GM21528 (cell line): ENCODE measurements around the gene SLC38A10.

ENCODE experiments used
- ATAC-seq: cut with Tn5 transposase; IDR thresholded peaks from one replicate; pipeline ENCODE4 v1.9.1; 2021; ENCODE audit warnings: mild to moderate bottlenecking, moderate library complexity; ENCODE audit not compliant: unreplicated experiment, low FRiP score

SLC38A10 gene

GRCh38 chr17:81260171-81260570 is 34.9 kb downstream of the SLC38A10 start:
- no peak for ATAC-seq

DNA sequence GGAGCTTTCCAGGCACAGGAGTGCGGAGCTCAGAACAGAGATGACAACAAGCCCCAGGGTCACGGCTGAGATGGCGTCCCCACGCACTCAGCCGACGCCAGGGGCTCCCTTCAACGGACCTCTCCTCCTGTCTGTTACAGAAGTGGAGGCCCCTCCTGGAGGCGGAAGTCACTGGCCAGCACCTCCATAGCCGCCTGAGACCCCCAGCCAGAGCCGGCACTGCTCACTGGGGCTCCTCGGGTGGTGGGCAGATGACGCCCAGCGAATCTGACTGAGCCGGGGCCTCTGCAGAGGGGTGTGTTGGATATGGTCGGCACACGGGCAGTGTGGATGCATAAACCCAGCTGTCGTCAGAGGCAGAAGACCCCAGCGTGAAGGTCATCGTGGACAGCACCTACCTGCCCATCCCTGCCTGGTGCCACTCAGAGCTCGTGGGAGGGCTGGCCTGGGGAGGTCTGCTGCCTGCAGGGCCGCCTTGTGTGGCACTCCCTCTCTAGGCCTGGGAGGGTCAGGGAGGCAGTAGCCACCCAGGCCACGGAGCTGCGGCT is 36.0 kb downstream of the SLC38A10 start:
- ATAC-seq: no peak

DNA sequence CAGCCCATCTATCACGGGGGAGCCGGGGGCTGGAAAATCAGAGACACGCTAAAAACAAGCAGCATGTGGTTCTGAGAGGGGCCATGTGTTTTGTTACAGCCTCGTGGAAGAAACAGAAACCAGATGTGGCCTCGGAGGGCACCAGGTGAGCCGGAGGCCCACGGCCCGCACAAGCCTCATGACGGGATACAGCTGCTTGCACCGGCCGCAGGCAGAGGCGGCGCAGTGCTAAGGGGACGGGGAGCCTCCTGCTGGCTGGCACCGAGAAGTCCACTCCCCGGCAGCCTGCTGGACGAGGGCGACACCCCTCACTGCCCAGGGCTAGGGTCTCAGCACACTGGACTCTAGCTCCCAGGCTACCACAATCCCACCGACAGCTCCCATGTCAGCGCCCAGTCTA is 36.8 kb downstream of the SLC38A10 start:
- ATAC-seq: no peak

DNA sequence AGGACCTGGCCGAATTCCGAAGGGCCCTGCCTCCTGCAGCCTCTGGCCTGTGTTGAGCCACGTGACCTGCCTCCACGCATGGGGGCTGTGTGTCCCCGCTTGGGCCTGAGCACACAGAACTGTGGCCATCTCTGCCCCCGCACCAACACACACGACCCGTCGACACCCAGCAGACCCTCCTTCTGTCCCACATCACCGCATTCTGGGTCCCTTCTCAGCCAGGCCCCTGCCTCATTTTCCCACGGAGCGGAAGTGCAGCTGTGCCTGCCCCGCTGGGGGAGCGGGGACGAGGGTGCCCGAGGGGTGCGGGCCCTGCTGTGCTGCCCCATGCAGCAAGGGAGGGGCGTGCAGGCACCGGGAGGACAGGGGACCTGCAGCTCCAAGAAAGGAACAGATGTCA is 37.6 kb downstream of the SLC38A10 start:
- ATAC-seq: no peak

GRCh38 chr17:81256616-81257015 is 38.5 kb downstream of the SLC38A10 start:
- no peak for ATAC-seq

- ATAC-seq: no peak
Measured at GRCh38 chr17:81254955-81255717, 40.0 kb downstream of the SLC38A10 start.

DNA sequence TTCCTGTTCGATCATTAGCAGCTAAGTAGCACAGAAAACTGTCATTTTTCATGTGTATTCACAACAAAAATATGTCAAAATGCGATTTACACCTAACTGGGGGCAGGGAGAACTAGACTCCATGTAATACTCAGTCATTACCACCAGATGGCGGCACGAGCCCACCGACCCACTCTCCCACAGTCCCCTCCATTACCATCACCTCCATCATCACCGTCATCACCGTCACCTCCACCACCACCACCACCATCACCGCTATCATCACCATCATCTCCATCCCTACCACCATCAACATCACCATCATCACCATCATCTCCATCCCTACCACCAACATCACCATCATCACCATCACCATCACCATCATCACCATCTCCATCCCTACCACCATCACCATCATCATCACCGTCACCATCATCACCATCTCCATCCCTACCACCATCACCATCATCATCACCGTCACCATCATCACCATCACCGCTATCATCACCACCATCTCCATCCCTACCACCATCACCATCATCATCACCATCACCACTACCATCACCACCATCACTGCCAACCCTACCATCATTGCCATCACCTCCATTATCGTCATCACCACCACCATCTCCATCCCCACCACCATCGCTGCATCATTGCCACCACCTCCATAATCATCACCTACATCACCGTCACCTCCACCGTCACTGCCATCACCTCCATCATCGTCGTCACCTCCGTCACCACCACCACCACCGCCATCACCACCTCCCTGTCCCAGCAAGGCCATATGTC is 41.6 kb downstream of the SLC38A10 start:
- ATAC-seq: no peak

DNA sequence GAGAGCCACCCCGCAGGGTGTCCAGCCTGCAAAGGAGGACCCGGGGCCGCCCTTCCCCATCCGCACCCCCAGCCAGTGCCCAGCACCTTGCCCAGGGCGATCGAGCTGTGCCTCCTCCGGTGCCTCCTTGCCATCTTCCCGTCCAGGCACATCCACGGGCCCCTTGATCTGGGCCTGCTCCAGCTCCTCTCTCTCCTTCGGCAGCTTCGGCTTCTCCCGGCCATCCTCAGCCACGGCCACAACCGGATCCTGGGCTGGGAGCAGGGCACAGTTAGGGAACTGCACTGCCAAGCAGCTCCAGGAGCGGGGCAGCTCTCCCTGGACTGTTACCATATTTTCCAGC is 42.1 kb downstream of the SLC38A10 start:
- no peak for ATAC-seq

GRCh38 chr17:81252326-81252986 is 42.7 kb downstream of the SLC38A10 start:
- no peak for ATAC-seq

- no peak for ATAC-seq
Measured at GRCh38 chr17:81251709-81252301, 43.3 kb downstream of the SLC38A10 start.

GRCh38 chr17:81251094-81251708 is 43.9 kb downstream of the SLC38A10 start:
- ATAC-seq: no peak

DNA sequence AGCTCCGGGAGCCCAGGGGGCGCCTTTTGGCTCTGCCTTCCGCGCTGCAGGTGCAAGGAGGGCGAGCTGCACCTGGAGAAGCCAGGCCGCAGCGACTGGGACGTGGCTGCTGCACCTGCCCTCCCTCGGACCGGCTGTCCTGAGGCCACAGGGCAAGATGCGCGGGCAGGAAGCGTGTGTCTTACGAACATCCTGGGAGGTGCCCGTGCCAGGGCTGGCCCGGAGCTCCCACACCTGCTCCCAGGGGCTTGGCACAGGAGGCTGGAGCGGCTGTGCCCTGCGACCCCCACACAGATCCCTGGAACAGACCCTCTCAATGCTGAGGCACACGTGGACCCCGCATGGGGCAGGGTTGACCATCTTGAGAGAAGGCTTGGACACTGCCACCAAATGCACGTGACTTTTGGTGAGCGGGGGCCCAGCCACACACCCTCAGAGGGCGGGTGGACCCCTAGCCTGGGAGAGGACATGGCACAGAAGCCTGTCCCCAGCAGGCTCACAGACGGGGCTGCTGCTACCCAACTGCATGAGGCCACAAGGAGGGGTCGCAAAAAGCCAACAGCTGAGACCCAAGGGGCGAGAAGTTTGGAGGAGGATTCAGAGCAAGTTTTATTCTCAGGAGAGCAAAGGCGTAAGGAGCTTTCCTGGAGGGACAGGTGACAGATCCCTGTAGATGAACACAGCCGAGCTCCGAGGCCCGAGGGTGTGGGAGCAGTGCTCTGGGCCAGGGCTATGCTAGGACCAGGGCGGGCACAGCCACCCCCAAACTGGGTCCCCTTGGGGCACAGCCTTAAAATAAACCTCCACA is 44.6 kb downstream of the SLC38A10 start:
- ATAC-seq: no peak

DNA sequence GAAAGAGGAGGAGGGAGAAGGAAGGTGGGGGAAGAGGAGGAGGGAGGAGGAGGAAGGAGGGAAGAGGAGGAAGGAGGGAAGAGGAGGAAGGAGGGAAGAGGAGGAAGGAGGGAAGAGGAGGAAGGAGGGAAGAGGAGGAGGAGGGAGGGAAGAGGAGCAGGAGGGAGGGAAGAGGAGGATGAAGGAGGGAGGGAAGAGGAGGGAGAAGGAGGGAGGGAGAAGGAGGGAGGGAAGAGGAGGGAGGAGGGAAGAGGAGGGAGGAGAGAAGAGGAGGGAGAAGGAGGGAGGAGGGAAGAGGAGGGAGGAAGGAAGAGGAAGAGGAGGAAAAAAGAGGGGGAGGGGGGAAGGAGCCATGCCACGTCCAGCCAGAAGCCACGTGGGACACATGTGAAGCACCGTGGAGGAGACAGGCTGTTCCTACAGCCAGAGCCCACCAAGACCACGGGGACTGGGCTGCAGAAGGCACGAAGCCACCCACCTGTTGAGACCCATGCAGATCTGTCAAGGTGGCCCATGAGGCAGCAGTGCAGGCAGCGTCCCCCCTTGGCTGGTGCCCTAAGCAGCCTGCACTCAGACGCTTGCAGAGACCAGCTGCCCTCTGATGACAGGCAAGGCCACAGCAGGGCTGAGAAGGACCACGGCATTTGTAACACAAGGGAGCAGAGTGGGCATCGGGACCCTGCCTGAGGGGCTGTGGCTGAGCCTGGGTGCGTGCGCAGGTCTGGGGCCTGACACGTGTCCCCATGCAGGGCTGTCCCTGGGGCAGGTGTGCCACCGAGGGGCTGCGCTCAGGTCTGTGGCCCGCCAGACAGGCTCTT is 45.7 kb downstream of the SLC38A10 start:
- no peak for ATAC-seq

- ATAC-seq: no peak
Measured at GRCh38 chr17:81248649-81249048, 46.5 kb downstream of the SLC38A10 start.

- ATAC-seq: no peak
Measured at GRCh38 chr17:81247339-81247990, 47.6 kb downstream of the SLC38A10 start.

GRCh38 chr17:81246679-81247338 is 48.3 kb downstream of the SLC38A10 start:
- ATAC-seq: no peak

DNA sequence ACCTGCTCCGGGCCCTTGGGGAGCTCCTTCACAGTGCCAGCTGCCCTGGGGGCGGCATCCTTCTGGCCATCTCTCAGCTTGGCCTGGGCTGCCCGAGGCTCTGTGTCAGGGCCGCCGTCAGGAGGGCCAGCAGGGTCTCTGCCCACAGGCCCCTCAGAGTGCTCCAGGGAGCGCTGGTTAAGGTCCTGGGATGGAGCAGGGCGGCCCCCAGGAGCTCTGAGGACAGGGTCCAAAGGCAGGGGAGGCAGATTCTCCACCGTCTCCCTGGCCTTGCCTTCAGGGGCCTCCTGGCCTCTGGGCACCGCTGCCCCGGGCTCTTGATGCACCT is 48.8 kb downstream of the SLC38A10 start:
- ATAC-seq: no peak
